Muscle layer of duodenum (tissue), 2 donors: ENCODE data around the gene PNLIPRP2.

Source experiments
- H3K27ac ChIP-seq: one replicate; pipeline ENCODE4 v1.7.0; 2013; ENCODE audit warnings: mild to moderate bottlenecking, low read length
- H3K27me3 ChIP-seq: one replicate; pipeline ENCODE4 v1.7.0; 2013; ENCODE audit warnings: low read depth, mild to moderate bottlenecking, control low read depth, low read length
- H3K36me3 ChIP-seq, 2 donors: one replicate each; pipeline ENCODE4 v1.7.0; 2013; ENCODE audit warnings: low read length in 2 of 2, control low read depth in 1 of 2, mild to moderate bottlenecking in 1 of 2; ENCODE audit not compliant: insufficient read depth in 2 of 2, control insufficient read depth in 1 of 2
- H3K4me1 ChIP-seq, 2 donors: one replicate each; pipeline ENCODE4 v1.7.0; 2013; ENCODE audit warnings: low read length in 2 of 2, mild to moderate bottlenecking in 2 of 2, control low read depth in 1 of 2, moderate library complexity in 1 of 2; ENCODE audit not compliant: insufficient read depth in 2 of 2, control insufficient read depth in 1 of 2
- H3K4me3 ChIP-seq, 2 donors: one replicate each; pipeline ENCODE4 v1.7.0; 2013; ENCODE audit warnings: low read length in 2 of 2, low read depth in 1 of 2, mild to moderate bottlenecking in 1 of 2
- H3K9me3 ChIP-seq, 2 donors: one replicate each; pipeline ENCODE4 v1.7.0; 2013; ENCODE audit warnings: low read length in 2 of 2, control low read depth in 1 of 2, mild to moderate bottlenecking in 1 of 2; ENCODE audit not compliant: control insufficient read depth in 1 of 2
- donor health status: healthy.

The PNLIPRP2 gene

DNA sequence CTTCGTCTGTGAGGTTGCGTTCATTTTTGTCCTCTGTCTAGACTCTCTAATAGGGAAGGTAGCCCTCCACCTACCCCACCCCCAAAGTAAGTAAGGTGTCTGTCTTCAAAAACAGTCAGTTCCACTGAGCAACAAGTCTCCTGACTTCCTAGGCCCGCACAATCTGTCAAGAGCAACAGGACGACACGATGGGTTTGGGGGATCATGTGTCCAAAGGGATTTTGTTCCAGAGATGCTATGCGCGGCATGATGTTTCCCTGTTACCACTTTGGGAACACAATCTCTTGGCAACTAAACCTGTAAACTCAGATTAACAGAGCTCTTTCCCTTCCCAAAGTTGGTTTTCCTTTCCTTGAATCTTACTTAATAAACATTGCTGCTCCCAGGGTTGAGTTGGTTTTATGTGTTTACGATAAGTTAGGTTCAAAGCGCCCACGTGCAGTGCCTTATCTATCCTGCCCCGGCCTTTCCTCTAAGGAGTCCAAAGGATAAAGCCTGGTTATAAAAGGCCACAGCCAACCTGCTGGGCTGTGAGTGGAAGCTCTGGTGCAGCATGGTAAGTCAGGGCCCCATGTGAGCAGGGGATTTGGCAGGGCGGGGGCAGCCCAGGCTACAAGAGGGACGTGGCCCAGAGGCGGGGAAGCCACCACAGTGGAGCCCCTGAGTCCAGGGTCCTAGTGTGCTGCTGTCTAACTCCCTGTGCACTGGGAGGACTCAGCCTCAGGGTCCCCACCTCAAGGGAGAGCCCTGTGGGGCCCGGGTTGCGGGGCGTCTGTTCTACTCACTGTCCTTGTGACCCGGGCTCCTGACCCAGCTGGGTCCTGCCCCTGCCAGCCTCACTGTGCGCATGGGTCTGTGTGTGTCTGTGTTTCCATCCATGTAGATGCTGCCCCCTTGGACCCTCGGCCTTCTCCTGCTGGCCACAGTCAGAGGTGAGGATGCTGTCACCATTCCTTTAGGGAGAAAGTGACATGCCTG is at the start of gene PNLIPRP2:
Gene PNLIPRP2 (plus strand): TSS at position 531 of the 978 bp plus-strand sequence.
- Histone ChIP-seq H3K4me1 (no peaks in the 10 kb centered on the region), H3K4me3 (no peak within 1 kb of the TSS), H3K9me3 (no peaks in the 10 kb centered on the region), H3K27ac (no peak within 1 kb of the TSS), H3K27me3 (no peaks in the 10 kb centered on the region), H3K36me3 (no peaks in the 10 kb centered on the region)

GRCh38 chr10:116574797-116575196 is 46.0 kb upstream of the PNLIPRP2 start:
- Histone ChIP-seq H3K36me3 (no peaks in the 10 kb centered on the region), H3K27me3 (no peaks in the 10 kb centered on the region), H3K4me1 (no peaks in the 10 kb centered on the region), H3K4me3 (no peak overlapping the region), H3K27ac (no peak overlapping the region), H3K9me3 (no peaks in the 10 kb centered on the region)

DNA sequence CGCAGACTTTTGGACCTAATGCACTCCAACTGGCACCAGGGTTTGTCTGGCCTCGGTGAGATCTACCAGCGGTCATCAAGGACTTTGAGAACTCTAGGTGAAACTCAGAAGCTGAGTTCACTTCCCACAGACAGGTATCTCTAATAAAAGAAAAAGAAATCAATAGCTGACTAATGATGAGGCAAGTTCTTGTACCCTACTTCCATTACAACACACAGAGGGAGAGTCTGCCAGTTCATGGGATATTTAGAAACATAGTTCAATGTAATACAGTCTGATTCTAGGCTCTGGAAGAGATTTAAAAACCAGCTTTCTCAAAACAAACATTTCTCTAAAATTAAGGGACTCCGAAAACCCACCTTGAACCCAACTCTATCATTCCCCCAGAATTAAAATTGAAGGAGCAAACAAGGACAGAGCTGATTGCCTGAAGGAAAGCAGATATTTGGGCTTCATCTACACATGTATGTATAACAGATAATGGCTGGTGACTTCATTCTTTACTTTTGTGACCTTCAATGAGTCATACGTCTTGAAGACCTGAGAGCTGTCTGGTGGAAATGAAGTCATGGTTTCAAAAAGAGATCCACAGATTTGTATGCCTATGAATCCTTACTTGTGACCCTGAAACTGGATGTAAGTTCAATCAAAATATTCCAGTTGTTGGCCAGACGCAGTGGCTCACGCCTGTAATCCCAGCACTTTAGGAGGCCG is 32.7 kb upstream of the PNLIPRP2 start:
- H3K4me1 ChIP-seq, result no peaks in the 10 kb centered on the region
- no peak overlapping the region for H3K27ac ChIP-seq
- H3K4me3 ChIP-seq, result no peak overlapping the region
- no peaks in the 10 kb centered on the region for H3K36me3 ChIP-seq
- H3K27me3 ChIP-seq, result no peaks in the 10 kb centered on the region
- no peaks in the 10 kb centered on the region for H3K9me3 ChIP-seq

DNA sequence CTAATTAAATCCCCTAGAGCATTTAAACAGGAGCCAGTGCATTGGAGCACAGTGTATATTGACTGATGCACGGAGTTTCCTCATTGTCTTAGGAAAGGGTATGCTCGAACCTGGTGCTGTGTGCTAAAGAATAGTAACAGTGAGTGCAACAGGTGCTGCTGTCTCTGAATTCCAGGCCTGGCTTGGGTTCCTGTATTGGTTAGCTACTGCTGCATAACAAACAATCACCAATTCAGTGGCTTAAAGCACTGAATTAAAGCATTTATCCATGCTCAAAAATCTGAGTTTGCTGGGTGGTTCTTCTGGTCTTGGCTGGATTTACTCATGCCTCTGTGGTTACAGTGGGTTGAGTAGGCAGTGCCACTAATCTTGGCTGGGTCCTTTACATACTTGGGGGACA is 31.8 kb upstream of the PNLIPRP2 start:
- no peaks in the 10 kb centered on the region for H3K4me1 ChIP-seq
- H3K27ac ChIP-seq, result no peak overlapping the region

GRCh38 chr10:116589926-116590325 is 30.8 kb upstream of the PNLIPRP2 start:
- H3K36me3 ChIP-seq, result no peaks in the 10 kb centered on the region
- no peak overlapping the region for H3K27ac ChIP-seq
- no peak overlapping the region for H3K4me3 ChIP-seq
- H3K4me1 ChIP-seq, result no peaks in the 10 kb centered on the region
- no peaks in the 10 kb centered on the region for H3K27me3 ChIP-seq
- H3K9me3 ChIP-seq, result no peaks in the 10 kb centered on the region

More for the DNA sequence above, 31.8 kb upstream of the PNLIPRP2 start:
- Histone ChIP-seq H3K27me3 (no peaks in the 10 kb centered on the region), H3K4me3 (no peak overlapping the region), H3K9me3 (no peaks in the 10 kb centered on the region), H3K36me3 (no peaks in the 10 kb centered on the region)

DNA sequence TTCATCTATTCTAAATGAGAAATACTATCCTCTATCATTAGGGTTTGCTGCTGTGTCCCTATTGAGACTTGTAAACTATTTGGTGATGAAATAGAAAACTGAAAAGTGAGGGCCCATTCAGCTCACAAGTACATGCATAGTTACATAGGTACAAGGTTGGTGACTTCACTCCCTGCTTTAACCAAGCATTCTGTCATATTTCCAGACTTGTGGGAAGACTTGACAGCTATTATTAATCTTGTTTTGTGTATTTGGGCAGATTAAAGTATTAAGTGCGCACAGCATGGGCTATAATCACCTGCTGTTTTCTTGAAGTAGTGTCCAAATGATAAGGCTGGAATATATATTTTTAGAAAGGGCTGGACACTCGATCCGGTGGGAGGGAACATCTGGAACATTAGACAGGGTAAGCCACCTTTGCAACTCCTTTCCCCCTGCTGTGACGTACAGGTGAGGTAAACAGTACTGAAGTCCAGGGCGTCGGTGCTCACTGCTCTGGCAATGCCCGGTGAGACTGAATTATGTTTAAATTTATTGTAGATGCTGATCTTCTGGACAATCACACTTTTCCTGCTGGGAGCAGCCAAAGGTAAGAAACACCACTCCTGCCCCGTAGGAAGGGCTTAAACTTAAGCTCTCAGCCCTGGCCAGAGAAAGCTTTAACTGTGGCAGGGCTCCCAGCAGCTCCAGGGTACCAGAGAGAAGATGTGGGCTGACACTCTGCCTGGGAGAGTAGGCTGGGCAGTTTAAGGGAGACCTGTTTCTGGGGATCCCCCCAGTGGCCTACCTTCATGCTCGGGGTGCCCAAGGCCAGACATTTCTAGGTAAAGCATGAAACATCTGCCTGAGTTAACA is 29.9 kb upstream of the PNLIPRP2 start, which contains the start of gene PNLIPRP1:
Gene PNLIPRP1 (plus strand): TSS at position 370 of the 855 bp plus-strand sequence. CDS start 171 bp downstream, at position 541.
- H3K4me1 ChIP-seq, result no peaks in the 10 kb centered on the region
- no peak within 1 kb of the TSS for H3K27ac ChIP-seq
- no peaks in the 10 kb centered on the region for H3K9me3 ChIP-seq
- H3K4me3 ChIP-seq, result no peak within 1 kb of the TSS
- no peaks in the 10 kb centered on the region for H3K36me3 ChIP-seq
- no peaks in the 10 kb centered on the region for H3K27me3 ChIP-seq

DNA sequence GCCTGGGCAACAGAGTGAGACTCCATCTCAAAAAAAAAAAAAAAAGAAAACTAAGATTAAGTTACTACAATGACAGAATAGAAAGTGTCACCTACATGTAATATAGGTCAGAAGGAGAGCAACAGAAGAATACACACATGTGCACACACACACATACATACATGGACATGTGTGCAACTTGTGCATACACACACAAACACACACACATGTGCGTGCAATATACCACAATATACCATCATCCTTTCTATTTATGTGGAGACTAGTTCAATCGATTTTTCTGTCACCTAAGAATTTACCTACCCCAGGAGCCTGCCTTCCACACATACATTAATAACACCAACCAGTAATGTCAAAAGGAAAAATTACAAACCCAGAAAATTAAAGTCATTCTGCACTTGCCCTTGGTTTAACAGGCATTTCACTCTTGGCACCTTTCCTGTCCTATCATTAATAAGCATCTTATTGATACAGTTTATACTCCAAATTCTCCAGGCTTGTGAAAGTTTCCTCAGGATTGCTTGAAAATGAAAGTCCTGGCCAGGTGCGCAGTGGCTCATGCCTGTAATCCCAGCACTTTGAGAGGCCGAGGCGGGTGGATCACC is 27.5 kb upstream of the PNLIPRP2 start:
- H3K36me3 ChIP-seq, result no peaks in the 10 kb centered on the region
- H3K9me3 ChIP-seq, result no peaks in the 10 kb centered on the region
- H3K27me3 ChIP-seq, result no peaks in the 10 kb centered on the region
- H3K4me3 ChIP-seq, result no peak overlapping the region
- H3K4me1 ChIP-seq, result no peaks in the 10 kb centered on the region
- H3K27ac ChIP-seq, result no peak overlapping the region

DNA sequence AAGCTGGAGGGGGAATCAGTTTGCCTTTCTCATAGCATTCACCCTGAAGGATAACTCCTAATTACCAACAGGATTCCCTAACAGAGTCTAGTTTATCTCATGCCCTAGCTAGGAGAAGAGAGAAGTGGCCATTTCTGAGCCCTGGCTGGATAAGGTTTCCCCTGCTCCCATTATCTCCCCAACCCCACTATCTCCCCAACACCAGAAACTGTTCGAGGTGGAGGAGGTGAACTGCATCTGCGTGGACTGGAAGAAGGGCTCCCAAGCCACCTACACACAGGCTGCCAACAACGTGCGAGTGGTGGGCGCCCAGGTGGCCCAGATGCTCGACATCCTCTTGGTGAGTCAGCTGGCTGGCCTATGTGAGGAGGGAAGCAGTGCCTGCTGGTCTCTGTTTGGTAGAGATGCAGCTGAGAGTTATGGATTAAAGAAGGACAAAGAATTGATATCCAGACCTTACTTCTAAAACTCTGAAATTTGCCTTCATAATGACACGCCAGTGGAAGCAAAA is 26.2 kb upstream of the PNLIPRP2 start:
- Histone ChIP-seq H3K27ac (no peak overlapping the region), H3K36me3 (no peaks in the 10 kb centered on the region), H3K4me1 (no peaks in the 10 kb centered on the region), H3K27me3 (no peaks in the 10 kb centered on the region), H3K9me3 (no peaks in the 10 kb centered on the region), H3K4me3 (no peak overlapping the region)

- no peaks in the 10 kb centered on the region for H3K36me3 ChIP-seq
These were observed 24.7 kb upstream of the PNLIPRP2 start for GRCh38 chr10:116596062-116596461.

GRCh38 chr10:116597543-116597942 is 23.2 kb upstream of the PNLIPRP2 start:
- Histone ChIP-seq H3K4me3 (no peak overlapping the region), H3K36me3 (no peaks in the 10 kb centered on the region), H3K9me3 (no peaks in the 10 kb centered on the region), H3K27me3 (no peaks in the 10 kb centered on the region), H3K4me1 (no peaks in the 10 kb centered on the region), H3K27ac (no peak overlapping the region)

More at GRCh38 chr10:116596062-116596461, 24.7 kb upstream of the PNLIPRP2 start:
- Histone ChIP-seq H3K27me3 (no peaks in the 10 kb centered on the region), H3K9me3 (no peaks in the 10 kb centered on the region), H3K4me1 (no peaks in the 10 kb centered on the region), H3K4me3 (no peak overlapping the region), H3K27ac (no peak overlapping the region)
